GM03348 (cell line): Measurements from ENCODE around the gene FGF5.

ENCODE experiments used
- DNase-seq: peaks from one replicate; pipeline ENCODE4 v3.0.0; 2012; ENCODE audit warnings: low spot score

FGF5 gene

GRCh38 chr4:80336582-80336981 lies 70.1 kb downstream of the FGF5 start:
- peak; percentile 48 for DNase-seq

GRCh38 chr4:80340036-80340435 lies 73.6 kb downstream of the FGF5 start:
- peak; percentile 23 for DNase-seq
